ENCODE data around the gene ARHGDIA.

GRCh38 chr17:81885869-81886548, 14.9 kb upstream of the ARHGDIA start:
- TF ChIP-seq POLR2A (IDR thresholded peaks at IDR 0.05) (no peak), CTCF (IDR thresholded peaks at IDR 0.05) (no peak)
